T-cell (primary cell): ENCODE measurements around the gene PSME4. TPM values are rescaled to one million over a fixed set of nuclear protein-coding genes. Genes with fewer than 3 reads are reported as not detected.
"Not testable (repeated sequence)": the region's sequence is repeated elsewhere in the genome, so short reads cannot be mapped to it uniquely, and the experiment has no call there.

Experiments used
- ATAC-seq, 4 experiments: fragments of 200-7000 bp in 3 of 4; fragments of 150-1000 bp in 1 of 4; cut with Tn5 transposase; replicated peaks in 1 of 4; 1 replicate in 3 of 4; 2 replicates in 1 of 4; pipeline ENCODE4 v1.10.0; 2021; ENCODE audit warnings: moderate library complexity in 3 of 4, mild to moderate bottlenecking in 2 of 4, moderate number of reproducible peaks in 1 of 4
- CTCF ChIA-PET, 2 donors: fragments of 300-600 bp; sonication (Branson Sonifier 250); formaldehyde crosslinking; loops; one replicate each; lab custom pipeline; 2022; ENCODE audit warnings: antibody characterized with exemption in 2 of 2; lab: Charles Lee
- POLR2A ChIA-PET, 2 donors: fragments of 300-600 bp; sonication (Branson Sonifier 250); formaldehyde crosslinking; loops; one replicate each; lab custom pipeline; 2022; ENCODE audit warnings: antibody characterized with exemption in 2 of 2; lab: Charles Lee
- DNase-seq, 35 experiments: peaks; one replicate each; pipeline versions ENCODE4 v3.0.0 to v3.0.0-alpha.2; 2013 to 2023
- H3K27ac ChIP-seq: one replicate; pipeline ENCODE4 v1.5.1; 2013; ENCODE audit warnings: low read length
- H3K27me3 ChIP-seq, 2 experiments: replicated peaks in 1 of 2; 1 replicate in 1 of 2; 2 replicates in 1 of 2; pipeline versions ENCODE4 v1.6.1 to v1.7.0; 2013; ENCODE audit warnings: low read length in 1 of 2, mixed read lengths in 1 of 2; ENCODE audit not compliant: control insufficient read depth in 2 of 2, insufficient read depth in 2 of 2; ENCODE audit errors: extremely low read depth in 1 of 2
- H3K36me3 ChIP-seq, 2 donors: 1 replicate in 1 of 2; 2 replicates in 1 of 2; pipeline versions ENCODE4 v1.6.1 to v1.7.0; 2013; ENCODE audit warnings: low read length in 1 of 2; ENCODE audit not compliant: control insufficient read depth in 2 of 2, insufficient read depth in 1 of 2; ENCODE audit errors: extremely low read depth in 1 of 2
- H3K4me1 ChIP-seq, 2 experiments: 1 replicate in 1 of 2; 2 replicates in 1 of 2; pipeline versions ENCODE4 v1.6.1 to v1.7.0; 2013; ENCODE audit warnings: low read length in 2 of 2, mixed read lengths in 1 of 2; ENCODE audit not compliant: insufficient read depth in 2 of 2, control insufficient read depth in 1 of 2; ENCODE audit errors: extremely low read depth in 1 of 2
- H3K4me3 ChIP-seq, 2 donors: 1 replicate in 1 of 2; 2 replicates in 1 of 2; pipeline versions ENCODE4 v1.5.1 to v1.7.0; 2013; ENCODE audit warnings: mild to moderate bottlenecking in 2 of 2, low read length in 1 of 2, moderate library complexity in 1 of 2; ENCODE audit not compliant: control insufficient read depth in 1 of 2; ENCODE audit errors: extremely low read depth in 1 of 2
- H3K9me3 ChIP-seq: 2 replicates; pipeline ENCODE4 v1.7.0; 2013
- H3K27ac Mint-ChIP-seq, 2 donors: one replicate each; pipeline ENCODE4 v1.8.0; 2020 to 2021; ENCODE audit warnings: mild to moderate bottlenecking in 2 of 2, mixed read lengths in 2 of 2
- H3K27me3 Mint-ChIP-seq, 2 donors: one replicate each; pipeline ENCODE4 v1.8.0; 2021 to 2022; ENCODE audit warnings: mixed read lengths in 2 of 2
- H3K36me3 Mint-ChIP-seq: one replicate; pipeline ENCODE4 v1.8.0; 2021; ENCODE audit warnings: mixed read lengths
- H3K4me1 Mint-ChIP-seq, 3 donors: one replicate each; pipeline ENCODE4 v1.8.0; 2020 to 2022; ENCODE audit warnings: mixed read lengths in 3 of 3, mild to moderate bottlenecking in 1 of 3
- H3K4me3 Mint-ChIP-seq, 3 donors: one replicate each; pipeline ENCODE4 v1.8.0; 2020 to 2022; ENCODE audit warnings: mild to moderate bottlenecking in 3 of 3, mixed read lengths in 3 of 3, moderate library complexity in 3 of 3
- H3K9me3 Mint-ChIP-seq, 3 donors: one replicate each; pipeline ENCODE4 v1.8.0; 2020 to 2022; ENCODE audit warnings: mixed read lengths in 3 of 3
- WGBS: methylation state at CpG from one replicate; pipeline ENCODE4 v1.1.5; 2013; ENCODE audit warnings: missing lambda C conversion rate; ENCODE audit not compliant: insufficient coverage; 5-methylcytosine and 5-hydroxymethylcytosine counted together
- total RNA-seq, 35 experiments: library from RNA in 6 of 35; stranded (reverse) in 6 of 35; fragments of 120-200 nt in 1 of 35; gene quantifications; one replicate each; pipeline versions ENCODE4 v1.2.1 to v1.2.4 and lab custom pipeline; 2013 to 2026

PSME4 gene
- total RNA-seq, 5 donors from 2014 or later (not counting 1 experiment from before 2014, with no cell fraction given) = 39.8 to 87.4 (median 44.6) TPM

GRCh38 chr2:53829980-53830290, 140.9 kb downstream of the PSME4 start:
- H3K36me3 ChIP-seq, H3K4me1 ChIP-seq, CTCF ChIA-PET, H3K4me3 ChIP-seq, ATAC-seq, H3K27ac Mint-ChIP-seq, H3K27ac ChIP-seq, H3K27me3 Mint-ChIP-seq, POLR2A ChIA-PET, H3K9me3 ChIP-seq, H3K4me1 Mint-ChIP-seq, H3K4me3 Mint-ChIP-seq, H3K27me3 ChIP-seq, DNase-seq: not testable (repeated sequence)
- 93% methylated on average over 4 of the region's 4 CpGs for WGBS
- Mint-ChIP-seq H3K9me3 (peaks cover 4 to 10% (median 7%) of the 10 kb centered on the region in 3 donors), H3K36me3 (peaks cover 42% of the 10 kb centered on the region)

GRCh38 chr2:53829273-53829979, 141.4 kb downstream of the PSME4 start:
- Mint-ChIP-seq H3K36me3 (peaks cover 38% of the 10 kb centered on the region), H3K27ac (no peak overlapping the region), H3K27me3 (no peaks in the 10 kb centered on the region), H3K9me3 (peaks cover 4 to 10% (median 6%) of the 10 kb centered on the region in 3 donors), H3K4me3 (no peak overlapping the region), H3K4me1 (no peaks in the 10 kb centered on the region)
- 88% methylated on average over 10 of the region's 11 CpGs for WGBS
- Histone ChIP-seq H3K36me3 (no peaks in the 10 kb centered on the region), H3K4me3 (no peak overlapping the region), H3K4me1 (no peaks in the 10 kb centered on the region), H3K27ac (no peak overlapping the region), H3K9me3 (no peaks in the 10 kb centered on the region), H3K27me3 (no peaks in the 10 kb centered on the region)
- DNase-seq (no peak), ATAC-seq (no peak)
- ChIA-PET CTCF (no interaction called here), POLR2A (no interaction called here)

- DNase-seq (no peak), ATAC-seq (no peak)
- Histone ChIP-seq H3K27me3 (no peaks in the 10 kb centered on the region), H3K4me3 (no peak overlapping the region), H3K4me1 (no peaks in the 10 kb centered on the region), H3K36me3 (no peaks in the 10 kb centered on the region), H3K27ac (no peak overlapping the region), H3K9me3 (no peaks in the 10 kb centered on the region)
- Mint-ChIP-seq H3K27me3 (no peaks in the 10 kb centered on the region), H3K4me3 (no peak overlapping the region), H3K9me3 (peaks cover 4 to 10% (median 6%) of the 10 kb centered on the region in 3 donors), H3K27ac (no peak overlapping the region), H3K4me1 (no peaks in the 10 kb centered on the region), H3K36me3 (peaks cover 29% of the 10 kb centered on the region)
- CTCF ChIA-PET = no interaction called here
- no CpG with 5 or more reads among the region's 4 CpGs for WGBS
- POLR2A ChIA-PET = no interaction called here
Observed at GRCh38 chr2:53828331-53828730, 142.5 kb downstream of the PSME4 start.

GRCh38 chr2:53827398-53828175, 143.2 kb downstream of the PSME4 start:
- Mint-ChIP-seq H3K9me3 (peaks cover 4 to 10% (median 6%) of the 10 kb centered on the region in 3 donors), H3K4me3 (no peak overlapping the region), H3K36me3 (peaks cover 24% of the 10 kb centered on the region), H3K27me3 (no peaks in the 10 kb centered on the region), H3K4me1 (no peaks in the 10 kb centered on the region), H3K27ac (no peak overlapping the region)
- POLR2A ChIA-PET = no interaction called here
- Histone ChIP-seq H3K36me3 (no peaks in the 10 kb centered on the region), H3K27me3 (no peaks in the 10 kb centered on the region), H3K9me3 (no peaks in the 10 kb centered on the region), H3K4me1 (no peaks in the 10 kb centered on the region), H3K27ac (no peak overlapping the region), H3K4me3 (no peak overlapping the region)
- CTCF ChIA-PET = no interaction called here
- WGBS = 86% methylated on average over 1 of the region's 3 CpGs
- DNase-seq (no peak), ATAC-seq (no peak)

- no CpG with 5 or more reads among the region's 3 CpGs for WGBS
- Mint-ChIP-seq H3K4me3 (no peak overlapping the region), H3K9me3 (peaks cover 4 to 10% (median 6%) of the 10 kb centered on the region in 3 donors), H3K36me3 (peaks cover 18% of the 10 kb centered on the region), H3K27me3 (no peaks in the 10 kb centered on the region), H3K27ac (no peak overlapping the region), H3K4me1 (no peaks in the 10 kb centered on the region)
- Histone ChIP-seq H3K27me3 (no peaks in the 10 kb centered on the region), H3K9me3 (no peaks in the 10 kb centered on the region), H3K4me1 (no peaks in the 10 kb centered on the region), H3K4me3 (no peak overlapping the region), H3K36me3 (no peaks in the 10 kb centered on the region), H3K27ac (no peak overlapping the region)
- DNase-seq (no peak), ATAC-seq (no peak)
- POLR2A ChIA-PET = no interaction called here
- CTCF ChIA-PET = interaction anchor here in 1 of 2 donors (0.5 kb wide), 1 partner anchor 860 kb away, joined by 3 read pairs; no protein-coding TSS in a partner anchor
Observed at GRCh38 chr2:53826587-53827397, 144.0 kb downstream of the PSME4 start.

DNA sequence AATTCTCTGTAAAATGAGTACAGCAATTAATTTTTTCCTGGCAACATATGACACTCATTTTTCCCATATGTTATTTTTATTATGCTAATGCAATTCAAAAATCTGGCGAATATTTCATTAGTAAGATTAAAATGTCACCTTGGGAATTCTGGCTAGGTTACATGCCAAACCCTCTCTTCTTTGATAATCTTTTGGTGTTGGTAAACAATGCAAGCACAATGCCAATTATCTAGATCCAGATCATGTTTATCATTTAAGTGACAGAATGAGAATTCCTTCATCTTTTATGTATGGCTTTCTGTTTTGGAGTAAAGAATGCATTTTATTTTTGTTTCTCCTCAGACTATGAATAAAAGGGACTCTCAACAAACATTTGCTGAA, 144.8 kb downstream of the PSME4 start:
- POLR2A ChIA-PET = no interaction called here
- WGBS = no CpG with 5 or more reads among the region's 1 CpG

More for the DNA sequence above, 144.8 kb downstream of the PSME4 start:
- no peak for ATAC-seq
- H3K4me3 Mint-ChIP-seq = no peak overlapping the region
- Histone ChIP-seq H3K36me3 (no peaks in the 10 kb centered on the region), H3K9me3 (no peaks in the 10 kb centered on the region), H3K27ac (no peak overlapping the region), H3K4me3 (no peak overlapping the region), H3K27me3 (no peaks in the 10 kb centered on the region), H3K4me1 (no peaks in the 10 kb centered on the region)
- H3K4me1 Mint-ChIP-seq = no peaks in the 10 kb centered on the region
- H3K27ac Mint-ChIP-seq = no peak overlapping the region
- H3K27me3 Mint-ChIP-seq = no peaks in the 10 kb centered on the region
- CTCF ChIA-PET = no interaction called here
- H3K9me3 Mint-ChIP-seq = peaks cover 4 to 10% (median 6%) of the 10 kb centered on the region in 3 donors
- no peak for DNase-seq
- peaks cover 12% of the 10 kb centered on the region for H3K36me3 Mint-ChIP-seq
